CD4-positive, CD25-positive, alpha-beta regulatory T cell (primary cell): ENCODE results near the gene MOG. TPM values are rescaled to one million over a fixed set of nuclear protein-coding genes. Genes with fewer than 3 reads are reported as not detected.
"Not testable (repeated sequence)": the region's sequence is repeated elsewhere in the genome, so short reads cannot be mapped to it uniquely, and the experiment has no call there.

Source experiments
- ATAC-seq, 2 donors: fragments of 150-1000 bp; cut with Tn5 transposase; one replicate each; pipeline ENCODE4 v1.10.0; 2021; ENCODE audit warnings: low read depth in 2 of 2, moderate number of reproducible peaks in 2 of 2, moderate library complexity in 1 of 2
- DNase-seq, 3 donors: peaks; one replicate each; pipeline versions ENCODE4 v3.0.0 to v3.0.0-alpha.2; 2012 to 2022; ENCODE audit warnings: mixed read lengths in 1 of 3
- H3K27ac ChIP-seq: one replicate; pipeline ENCODE4 v1.7.0; 2013; ENCODE audit warnings: mild to moderate bottlenecking, low read length; ENCODE audit not compliant: insufficient read depth, poor library complexity, severe bottlenecking
- H3K27me3 ChIP-seq: one replicate; pipeline ENCODE4 v1.7.0; 2013; ENCODE audit warnings: low read length; ENCODE audit not compliant: control insufficient read depth, insufficient read depth
- H3K36me3 ChIP-seq: one replicate; pipeline ENCODE4 v1.7.0; 2013; ENCODE audit warnings: mild to moderate bottlenecking, low read length, moderate library complexity; ENCODE audit not compliant: control insufficient read depth, insufficient read depth
- H3K4me1 ChIP-seq: 2 replicates; pipeline ENCODE4 v1.7.0; 2013; ENCODE audit warnings: mild to moderate bottlenecking, low read length; ENCODE audit not compliant: insufficient read depth, control insufficient read depth, poor library complexity, severe bottlenecking
- H3K4me3 ChIP-seq: one replicate; pipeline ENCODE4 v1.7.0; 2013; ENCODE audit warnings: low read depth, mild to moderate bottlenecking, low read length, moderate library complexity
- H3K9me3 ChIP-seq, 2 experiments: 1 replicate in 1 of 2; 2 replicates in 1 of 2; pipeline ENCODE4 v1.7.0; 2013; ENCODE audit warnings: low read length in 2 of 2, mild to moderate bottlenecking in 1 of 2, moderate library complexity in 1 of 2; ENCODE audit not compliant: control insufficient read depth in 2 of 2
- H3K27ac Mint-ChIP-seq, 3 donors: one replicate each; pipeline ENCODE4 v1.8.0; 2020 to 2022; ENCODE audit warnings: mild to moderate bottlenecking in 3 of 3, mixed read lengths in 3 of 3, moderate library complexity in 2 of 3
- H3K27me3 Mint-ChIP-seq: one replicate; pipeline ENCODE4 v1.8.0; 2022; ENCODE audit warnings: mild to moderate bottlenecking, mixed read lengths
- H3K36me3 Mint-ChIP-seq: one replicate; pipeline ENCODE4 v1.8.0; 2020; ENCODE audit warnings: mixed read lengths
- H3K4me1 Mint-ChIP-seq, 4 donors: one replicate each; pipeline ENCODE4 v1.8.0; 2020 to 2022; ENCODE audit warnings: mixed read lengths in 4 of 4, mild to moderate bottlenecking in 1 of 4
- H3K4me3 Mint-ChIP-seq, 4 donors: one replicate each; pipeline ENCODE4 v1.8.0; 2020 to 2022; ENCODE audit warnings: mild to moderate bottlenecking in 4 of 4, mixed read lengths in 4 of 4, moderate library complexity in 3 of 4
- H3K9me3 Mint-ChIP-seq, 7 donors: one replicate each; pipeline ENCODE4 v1.8.0; 2020 to 2022; ENCODE audit warnings: mixed read lengths in 7 of 7, mild to moderate bottlenecking in 3 of 7, moderate library complexity in 2 of 7
- polyA plus RNA-seq, 4 donors: library from polyadenylated mRNA; unstranded; fragments of 300-500 nt; fragmentation: Illumina TruSeq; gene quantifications; one replicate each; pipeline ENCODE4 v1.2.3, GENCODE V29; 2021
- total RNA-seq: library from RNA; stranded (reverse); gene quantifications from one replicate; pipeline ENCODE4 v1.2.3, GENCODE V29; 2022

MOG gene
- total and polyA plus RNA-seq, 5 donors from 2014 or later = not detected

- not testable (repeated sequence) for H3K27ac Mint-ChIP-seq, H3K4me3 Mint-ChIP-seq, H3K4me1 Mint-ChIP-seq, H3K9me3 Mint-ChIP-seq, DNase-seq, ATAC-seq, H3K4me1 ChIP-seq, H3K9me3 ChIP-seq, H3K4me3 ChIP-seq, H3K27ac ChIP-seq, H3K27me3 ChIP-seq, H3K36me3 Mint-ChIP-seq, H3K36me3 ChIP-seq
- H3K27me3 Mint-ChIP-seq = peaks cover 26% of the 10 kb centered on the region
These were observed 15.2 kb downstream of the MOG start for GRCh38 chr6:29672116-29672515.

- no peak overlapping the region for H3K4me3 Mint-ChIP-seq
- H3K36me3 Mint-ChIP-seq = no peaks in the 10 kb centered on the region
- no peak for ATAC-seq
These were observed 16.3 kb downstream of the MOG start for GRCh38 chr6:29673161-29673560.

GRCh38 chr6:29674008-29674407 is 17.1 kb downstream of the MOG start:
- H3K27me3 ChIP-seq = peaks cover 6% of the 10 kb centered on the region
- Mint-ChIP-seq H3K27me3 (peaks cover 24% of the 10 kb centered on the region), H3K4me1 (peaks cover 0 to 5% (median 2%) of the 10 kb centered on the region in 4 donors), H3K36me3 (no peaks in the 10 kb centered on the region), H3K27ac (no peak overlapping the region), H3K9me3 (peaks cover 0 to 2% (median 0%) of the 10 kb centered on the region in 7 donors), H3K4me3 (no peak overlapping the region)
- no peak overlapping the region for H3K4me3 ChIP-seq
- H3K36me3 ChIP-seq = no peaks in the 10 kb centered on the region
- no peak for DNase-seq
- no peaks in the 10 kb centered on the region for H3K9me3 ChIP-seq
- no peak overlapping the region for H3K27ac ChIP-seq
- H3K4me1 ChIP-seq = no peaks in the 10 kb centered on the region
- no peak for ATAC-seq

More at GRCh38 chr6:29673161-29673560, 16.3 kb downstream of the MOG start:
- peaks cover 26% of the 10 kb centered on the region for H3K27me3 Mint-ChIP-seq
- Histone ChIP-seq H3K9me3 (no peaks in the 10 kb centered on the region), H3K27ac (no peak overlapping the region), H3K4me3 (no peak overlapping the region), H3K27me3 (peaks cover 8% of the 10 kb centered on the region), H3K36me3 (no peaks in the 10 kb centered on the region), H3K4me1 (no peaks in the 10 kb centered on the region)
- H3K4me1 Mint-ChIP-seq = peaks cover 0 to 5% (median 2%) of the 10 kb centered on the region in 4 donors
- DNase-seq = no peak
- H3K27ac Mint-ChIP-seq = no peak overlapping the region
- peaks cover 0 to 2% (median 0%) of the 10 kb centered on the region in 7 donors for H3K9me3 Mint-ChIP-seq

- peaks cover 35% of the 10 kb centered on the region for H3K27me3 Mint-ChIP-seq
- H3K36me3 ChIP-seq = no peaks in the 10 kb centered on the region
- no peak overlapping the region for H3K4me3 Mint-ChIP-seq
- H3K27me3 ChIP-seq = peaks cover 6% of the 10 kb centered on the region
- H3K27ac ChIP-seq = no peak overlapping the region
- peak overlapping the region in 1 of 3 donors; percentile 33 for H3K27ac Mint-ChIP-seq
- H3K36me3 Mint-ChIP-seq = no peaks in the 10 kb centered on the region
- ATAC-seq (no peak), DNase-seq (no peak)
- no peaks in the 10 kb centered on the region for H3K4me1 ChIP-seq
- peaks cover 0 to 11% (median 2%) of the 10 kb centered on the region in 4 donors for H3K4me1 Mint-ChIP-seq
- no peak overlapping the region for H3K4me3 ChIP-seq
- no peaks in the 10 kb centered on the region for H3K9me3 ChIP-seq
- peaks cover 0 to 2% (median 0%) of the 10 kb centered on the region in 7 donors for H3K9me3 Mint-ChIP-seq
These were observed 18.7 kb downstream of the MOG start for GRCh38 chr6:29675561-29675960.

GRCh38 chr6:29676981-29677601 is 20.2 kb downstream of the MOG start:
- Mint-ChIP-seq H3K27ac (peak overlapping the region in 1 of 3 donors; percentile 72), H3K36me3 (no peaks in the 10 kb centered on the region), H3K9me3 (no peaks in the 10 kb centered on the region), H3K4me3 (no peak overlapping the region), H3K4me1 (peaks cover 0 to 14% (median 2%) of the 10 kb centered on the region in 4 donors), H3K27me3 (peaks cover 35% of the 10 kb centered on the region)
- Histone ChIP-seq H3K27ac (no peak overlapping the region), H3K36me3 (no peaks in the 10 kb centered on the region), H3K9me3 (no peaks in the 10 kb centered on the region), H3K4me1 (no peaks in the 10 kb centered on the region), H3K27me3 (no peaks in the 10 kb centered on the region), H3K4me3 (no peak overlapping the region)
- ATAC-seq (no peak), DNase-seq (no peak)

- no peak overlapping the region for H3K27ac Mint-ChIP-seq
- H3K4me1 Mint-ChIP-seq = peaks cover 0 to 14% (median 2%) of the 10 kb centered on the region in 4 donors
- no peak for ATAC-seq
- no peak for DNase-seq
- Histone ChIP-seq H3K9me3 (no peaks in the 10 kb centered on the region), H3K4me3 (no peak overlapping the region), H3K4me1 (no peaks in the 10 kb centered on the region), H3K27me3 (no peaks in the 10 kb centered on the region), H3K27ac (no peak overlapping the region), H3K36me3 (no peaks in the 10 kb centered on the region)
- H3K4me3 Mint-ChIP-seq = no peak overlapping the region
- H3K9me3 Mint-ChIP-seq = no peaks in the 10 kb centered on the region
- H3K27me3 Mint-ChIP-seq = peaks cover 35% of the 10 kb centered on the region
- no peaks in the 10 kb centered on the region for H3K36me3 Mint-ChIP-seq
These were observed 21.2 kb downstream of the MOG start for GRCh38 chr6:29678114-29678513.

- H3K4me3 Mint-ChIP-seq = peak overlapping the region in 2 of 4 donors; percentile 78 to 84
- ATAC-seq = no peak
- no peak overlapping the region for H3K27ac ChIP-seq
- H3K9me3 Mint-ChIP-seq = no peaks in the 10 kb centered on the region
- H3K27me3 Mint-ChIP-seq = peaks cover 43% of the 10 kb centered on the region
- H3K9me3 ChIP-seq = no peaks in the 10 kb centered on the region
- peaks cover 0 to 14% (median 8%) of the 10 kb centered on the region in 4 donors for H3K4me1 Mint-ChIP-seq
- DNase-seq = no peak
- H3K36me3 Mint-ChIP-seq = no peaks in the 10 kb centered on the region
- H3K36me3 ChIP-seq = no peaks in the 10 kb centered on the region
- no peak overlapping the region for H3K4me3 ChIP-seq
- no peak overlapping the region for H3K27ac Mint-ChIP-seq
- no peaks in the 10 kb centered on the region for H3K27me3 ChIP-seq
- no peaks in the 10 kb centered on the region for H3K4me1 ChIP-seq
These were observed 23.1 kb downstream of the MOG start for GRCh38 chr6:29679962-29680361.

GRCh38 chr6:29680416-29680815 is 23.5 kb downstream of the MOG start:
- H3K9me3 Mint-ChIP-seq = no peaks in the 10 kb centered on the region
- Histone ChIP-seq H3K27ac (no peak overlapping the region), H3K4me3 (no peak overlapping the region), H3K36me3 (no peaks in the 10 kb centered on the region), H3K27me3 (no peaks in the 10 kb centered on the region), H3K9me3 (no peaks in the 10 kb centered on the region), H3K4me1 (no peaks in the 10 kb centered on the region)
- ATAC-seq = no peak
- DNase-seq = peak in 1 of 3 donors; percentile 18
- peak overlapping the region in 2 of 4 donors; percentile 78 to 84 for H3K4me3 Mint-ChIP-seq
- H3K36me3 Mint-ChIP-seq = no peaks in the 10 kb centered on the region
- peaks cover 40% of the 10 kb centered on the region for H3K27me3 Mint-ChIP-seq
- H3K4me1 Mint-ChIP-seq = peaks cover 0 to 14% (median 8%) of the 10 kb centered on the region in 4 donors
- no peak overlapping the region for H3K27ac Mint-ChIP-seq
